Esophagus muscularis mucosa (tissue), 4 donors: ENCODE measurements around the gene TATDN3. TPM values are rescaled to one million over a fixed set of nuclear protein-coding genes. Genes with fewer than 3 reads are reported as not detected.

Experiments
- DNase-seq: peaks from one replicate; pipeline ENCODE4 v3.0.0-alpha.2; 2017; ENCODE audit errors: extremely low spot score
- H3K27ac ChIP-seq, 4 donors: fragments of 200-600 bp; sonication (generic); replicated peaks in 1 of 4; 1 replicate in 3 of 4; 2 replicates in 1 of 4; pipeline ENCODE4 v1.5.1; 2016 to 2019; ENCODE audit warnings: mild to moderate bottlenecking in 1 of 4
- H3K27me3 ChIP-seq, 4 donors: fragments of 200-600 bp; sonication (generic); one replicate each; pipeline versions ENCODE4 v1.5.1 to v1.6.0; 2016 to 2019
- H3K36me3 ChIP-seq, 4 donors: fragments of 200-600 bp; sonication (generic); one replicate each; pipeline ENCODE4 v1.5.1; 2016 to 2019
- H3K4me1 ChIP-seq, 4 donors: fragments of 200-600 bp; sonication (generic); one replicate each; pipeline ENCODE4 v1.5.1; 2016 to 2019
- H3K4me3 ChIP-seq, 4 donors: fragments of 200-600 bp; sonication (generic); 1 replicate in 2 of 4; 2 replicates in 2 of 4; pipeline ENCODE4 v1.5.1; 2016 to 2019; ENCODE audit warnings: mild to moderate bottlenecking in 4 of 4, moderate library complexity in 1 of 4
- H3K9me3 ChIP-seq, 4 donors: fragments of 200-600 bp; sonication (generic); 1 replicate in 3 of 4; 2 replicates in 1 of 4; pipeline ENCODE4 v1.5.1; 2016 to 2019
- CTCF ChIP-seq, 3 experiments: fragments of 200-600 bp in 2 of 3; fragments of 450-650 bp in 1 of 3; sonication (generic) in 2 of 3; IDR thresholded peaks; one replicate each; pipeline ENCODE4 v1.5.1; 2017 to 2019; ENCODE audit warnings: antibody characterized with exemption in 3 of 3, mild to moderate bottlenecking in 2 of 3, moderate library complexity in 1 of 3
- EP300 ChIP-seq: sonication (generic); formaldehyde crosslinking; IDR thresholded peaks from one replicate; pipeline ENCODE4 v1.6.1; 2017; ENCODE audit warnings: antibody characterized with exemption
- POLR2A ChIP-seq: fragments of 450-650 bp; IDR thresholded peaks from one replicate; pipeline ENCODE4 v1.6.1; 2017; ENCODE audit warnings: antibody characterized with exemption, moderate library complexity, mild to moderate bottlenecking, low read depth
- POLR2AphosphoS5 ChIP-seq, 2 donors: sonication (generic); formaldehyde crosslinking; IDR thresholded peaks; one replicate each; pipeline ENCODE4 v1.6.1; 2017; ENCODE audit warnings: antibody characterized with exemption in 2 of 2
- WGBS: methylation state at CpG from one replicate; pipeline ENCODE4 v1.1.5; 2018; 5-methylcytosine and 5-hydroxymethylcytosine counted together
- intact Hi-C: fragments of 100-400 bp; cut with DNase I; formaldehyde crosslinking; loops from one replicate; pipeline ENCODE4 v1.15.1; 2023
- total RNA-seq, 4 donors: library from RNA; depleted of rRNA; stranded (reverse); fragments of >200 nt; gene quantifications; one replicate each; pipeline versions ENCODE4 v1.1.0 to v1.2.1, GENCODE V29; 2016

The TATDN3 gene
- 10 to 100 TPM in 3 of 4 donors, 1 to 10 TPM in 1; 9.9 to 14.1 (median 12.6) TPM for total RNA-seq

GRCh38 chr1:212791676-212792395, at the start of gene TATDN3, which contains the start of gene NSL1:
Gene TATDN3 (plus strand): TSS chr1:212791894. CDS start chr1:212791922, 28 bp downstream.
Gene NSL1 (minus strand): TSS chr1:212791777. CDS start chr1:212791763, 14 bp downstream.
- TF ChIP-seq EP300 (no peak), CTCF (IDR thresholded peaks at IDR 0.05) (no peak), POLR2AphosphoS5 (IDR thresholded peaks at IDR 0.05) (peak; percentile 90 to 93), POLR2A (peak; percentile 67)
- intact Hi-C loops, result no loop called here
- Histone ChIP-seq H3K27ac (peak within 1 kb of the TSS; percentile 93 to 96 (median 94)), H3K4me3 (peak within 1 kb of the TSS; percentile 75 to 94 (median 80)), H3K27me3 (no peaks in the 10 kb centered on the region), H3K36me3 (peaks cover 3 to 22% (median 6%) of the 10 kb centered on the region in 4 donors), H3K9me3 (no peaks in the 10 kb centered on the region), H3K4me1 (peaks cover 21 to 37% (median 31%) of the 10 kb centered on the region in 4 donors)
- peak; percentile 95 for DNase-seq
- WGBS, result under 1% methylated on average over 30 of the region's 46 CpGs

DNA sequence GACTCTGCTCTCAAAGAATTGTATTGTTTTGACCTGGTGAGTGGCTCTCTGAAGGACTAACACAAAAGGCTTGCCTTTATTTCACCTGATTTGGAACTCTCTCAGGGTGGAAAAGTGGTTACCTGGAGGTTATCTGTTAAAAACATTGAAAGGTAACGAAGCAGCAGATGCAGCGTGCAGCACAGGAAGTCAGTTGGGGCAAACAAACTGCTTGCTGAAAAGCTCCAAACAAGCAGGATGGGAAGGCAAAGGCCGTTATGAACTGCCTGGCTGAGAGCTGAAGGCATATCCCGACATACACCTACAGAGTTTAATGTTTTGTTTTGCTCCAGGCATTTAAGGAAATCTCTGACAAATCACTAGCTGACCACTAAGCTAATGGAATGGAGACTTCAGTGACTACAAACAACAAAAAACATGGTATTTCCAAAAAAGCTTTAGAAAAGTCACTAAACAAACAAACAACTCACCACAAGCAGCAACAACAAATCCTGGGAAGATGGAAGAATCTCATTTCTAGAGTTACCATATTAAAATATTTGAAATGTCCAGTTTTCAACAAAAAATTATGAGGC, 47.7 kb upstream of the TATDN3 start:
- no peak overlapping the region for H3K4me3 ChIP-seq
- no peak for DNase-seq
- no peaks in the 10 kb centered on the region for H3K9me3 ChIP-seq
- 92% methylated on average over 4 of the region's 4 CpGs for WGBS
- TF ChIP-seq POLR2A, result no peak
- no peak for TF ChIP-seq EP300
- peaks cover 0 to 8% (median 3%) of the 10 kb centered on the region in 4 donors for H3K36me3 ChIP-seq
- H3K4me1 ChIP-seq, result no peaks in the 10 kb centered on the region
- H3K27me3 ChIP-seq, result no peaks in the 10 kb centered on the region
- H3K27ac ChIP-seq, result no peak overlapping the region
- intact Hi-C loops, result no loop called here

DNA sequence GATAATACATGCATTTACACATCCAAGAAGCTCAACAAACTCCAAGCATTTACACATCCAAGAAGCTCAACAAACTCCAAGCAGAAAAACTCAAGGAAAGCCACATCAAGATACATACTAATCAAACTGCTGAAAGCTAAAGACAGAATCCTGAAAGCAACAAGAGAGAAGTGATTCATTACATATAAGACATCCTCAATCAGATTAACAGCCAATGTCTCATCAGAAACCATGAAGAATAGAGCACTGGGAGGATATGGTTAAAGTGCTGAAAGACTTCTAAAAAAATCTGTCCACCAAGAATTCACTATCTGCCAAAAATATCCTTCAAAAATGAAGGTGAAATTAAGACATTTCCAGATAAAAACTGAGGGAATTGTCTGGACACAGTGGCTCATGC, 46.4 kb upstream of the TATDN3 start:
- Histone ChIP-seq H3K36me3 (peaks cover 0 to 8% (median 3%) of the 10 kb centered on the region in 4 donors), H3K4me3 (no peak overlapping the region), H3K4me1 (peaks cover 5 to 10% (median 7%) of the 10 kb centered on the region in 4 donors), H3K27me3 (no peaks in the 10 kb centered on the region), H3K27ac (no peak overlapping the region), H3K9me3 (no peaks in the 10 kb centered on the region)
- intact Hi-C loops, result no loop called here
- DNase-seq, result no peak
- TF ChIP-seq CTCF (IDR thresholded peaks at IDR 0.05), result no peak
- no peak for TF ChIP-seq POLR2A
- no peak for TF ChIP-seq EP300
- TF ChIP-seq POLR2AphosphoS5 (IDR thresholded peaks at IDR 0.05), result no peak

DNA sequence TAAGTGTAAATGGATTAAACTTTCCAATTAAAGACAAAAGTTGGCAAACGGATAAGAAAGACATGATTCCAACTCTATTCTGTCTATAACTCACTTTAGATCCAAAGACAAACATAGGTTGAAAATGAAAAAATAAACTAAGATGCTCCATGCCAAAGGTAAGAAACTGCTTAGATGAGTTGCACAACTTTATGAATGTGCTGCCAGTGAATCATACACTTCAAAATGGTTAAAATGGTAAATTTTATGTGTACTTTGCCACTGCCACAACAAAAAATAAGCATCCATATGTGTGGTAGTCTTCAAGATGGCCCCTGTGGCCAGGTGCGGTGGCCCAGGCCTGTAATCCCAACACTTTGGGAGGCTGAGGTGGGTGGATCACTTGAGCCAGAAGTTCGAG, 45.1 kb upstream of the TATDN3 start:
- intact Hi-C loops, result no loop called here
- H3K27ac ChIP-seq, result no peak overlapping the region
- H3K27me3 ChIP-seq, result no peaks in the 10 kb centered on the region
- peaks cover 0 to 2% (median under 1%) of the 10 kb centered on the region in 4 donors for H3K36me3 ChIP-seq
- no peaks in the 10 kb centered on the region for H3K9me3 ChIP-seq
- WGBS, result 100% methylated on average over 3 of the region's 3 CpGs
- H3K4me3 ChIP-seq, result no peak overlapping the region
- DNase-seq, result no peak
- TF ChIP-seq POLR2AphosphoS5 (IDR thresholded peaks at IDR 0.05) (no peak), POLR2A (no peak), CTCF (IDR thresholded peaks at IDR 0.05) (no peak), EP300 (no peak)
- peaks cover 8 to 10% (median 9%) of the 10 kb centered on the region in 4 donors for H3K4me1 ChIP-seq

GRCh38 chr1:212749821-212750535, 41.7 kb upstream of the TATDN3 start:
- Histone ChIP-seq H3K27ac (no peak overlapping the region), H3K4me3 (no peak overlapping the region), H3K27me3 (no peaks in the 10 kb centered on the region), H3K9me3 (no peaks in the 10 kb centered on the region), H3K36me3 (no peaks in the 10 kb centered on the region), H3K4me1 (peaks cover 17 to 35% (median 24%) of the 10 kb centered on the region in 4 donors)
- intact Hi-C loops, result no loop called here
- TF ChIP-seq POLR2A (no peak), POLR2AphosphoS5 (IDR thresholded peaks at IDR 0.05) (no peak), EP300 (no peak), CTCF (IDR thresholded peaks at IDR 0.05) (peak; percentile 47 to 74 (median 54))
- DNase-seq, result no peak
- 60% methylated on average over 4 of the region's 4 CpGs for WGBS
